GM21619 (cell line): Measurements from ENCODE around the gene ECT2L.

Experiments
- ATAC-seq: cut with Tn5 transposase; IDR thresholded peaks from one replicate; pipeline ENCODE4 v1.9.1; 2021; ENCODE audit not compliant: unreplicated experiment

ECT2L gene, protein sequence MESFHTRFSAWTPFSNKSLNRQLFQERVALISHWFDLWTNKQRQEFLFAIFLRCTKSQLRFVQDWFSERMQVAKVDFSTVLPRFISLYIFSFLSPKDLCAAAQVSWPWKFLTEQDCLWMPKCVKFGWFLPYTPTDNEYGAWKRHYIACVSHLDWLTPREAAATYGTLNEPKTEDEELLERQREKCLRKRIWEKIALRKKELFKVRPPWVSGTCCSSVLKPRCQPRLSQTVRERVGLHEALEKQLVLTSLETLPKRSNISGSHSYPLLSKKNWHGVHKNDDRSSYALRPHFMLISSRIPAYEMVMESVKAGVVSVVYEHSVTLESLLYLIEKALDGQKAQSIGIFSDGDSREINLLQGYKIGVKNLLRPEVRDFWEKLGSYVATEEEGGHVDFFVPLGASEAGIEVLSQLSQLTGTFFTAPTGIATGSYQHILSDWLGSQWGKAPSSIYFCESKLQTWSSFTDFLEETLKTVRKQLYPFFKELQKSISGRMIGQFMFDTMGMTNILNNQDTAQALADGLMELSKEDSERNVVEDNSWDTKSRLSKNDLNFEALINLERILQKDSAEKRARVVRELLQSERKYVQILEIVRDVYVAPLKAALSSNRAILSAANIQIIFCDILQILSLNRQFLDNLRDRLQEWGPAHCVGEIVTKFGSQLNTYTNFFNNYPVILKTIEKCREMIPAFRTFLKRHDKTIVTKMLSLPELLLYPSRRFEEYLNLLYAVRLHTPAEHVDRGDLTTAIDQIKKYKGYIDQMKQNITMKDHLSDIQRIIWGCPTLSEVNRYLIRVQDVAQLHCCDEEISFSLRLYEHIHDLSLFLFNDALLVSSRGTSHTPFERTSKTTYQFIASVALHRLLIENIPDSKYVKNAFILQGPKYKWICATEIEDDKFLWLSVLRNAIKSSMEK

DNA sequence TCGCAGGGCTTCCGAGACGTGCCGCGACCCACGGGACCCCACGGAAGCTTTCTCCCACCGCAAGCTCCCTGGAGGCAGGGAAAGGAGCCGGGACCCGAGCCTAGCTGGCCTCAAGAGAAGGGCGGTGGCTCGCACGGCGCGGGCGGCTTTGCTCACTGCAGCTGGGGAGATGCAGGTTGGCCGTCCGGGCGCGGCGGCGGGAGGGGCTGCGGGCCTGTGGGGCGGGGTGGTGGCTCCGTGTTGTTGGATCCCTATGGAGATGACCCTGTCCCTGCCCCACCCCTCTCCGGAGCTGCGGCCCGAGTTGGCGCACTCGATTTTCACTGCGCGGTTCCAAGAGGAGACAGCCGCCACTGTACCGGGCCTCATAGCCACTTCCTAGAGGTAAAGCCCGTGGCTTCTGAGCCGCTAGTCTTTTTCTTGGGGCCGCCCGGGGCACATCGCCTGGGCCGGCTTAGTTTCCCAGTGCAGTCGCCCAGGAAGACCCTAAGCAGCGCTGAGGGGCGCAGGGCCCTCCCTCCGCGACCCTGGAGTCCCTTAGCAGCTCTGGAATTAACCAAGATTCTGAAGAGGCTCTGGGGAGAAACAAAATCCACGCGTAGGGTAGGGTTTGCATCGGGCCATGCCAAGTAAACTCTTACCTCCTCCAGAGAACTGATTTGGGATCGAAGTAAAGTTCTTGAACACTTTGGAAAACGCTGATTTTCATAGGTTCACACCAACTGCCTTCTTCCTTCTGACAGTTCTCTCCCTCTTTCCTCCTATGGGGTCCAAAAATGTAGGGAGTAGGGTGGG, at the start of gene ECT2L:
Gene ECT2L (plus strand): TSS at position 279 of the 795 bp plus-strand sequence. CDS start 17,188 bp downstream, outside the sequence.
- no peak for ATAC-seq

DNA sequence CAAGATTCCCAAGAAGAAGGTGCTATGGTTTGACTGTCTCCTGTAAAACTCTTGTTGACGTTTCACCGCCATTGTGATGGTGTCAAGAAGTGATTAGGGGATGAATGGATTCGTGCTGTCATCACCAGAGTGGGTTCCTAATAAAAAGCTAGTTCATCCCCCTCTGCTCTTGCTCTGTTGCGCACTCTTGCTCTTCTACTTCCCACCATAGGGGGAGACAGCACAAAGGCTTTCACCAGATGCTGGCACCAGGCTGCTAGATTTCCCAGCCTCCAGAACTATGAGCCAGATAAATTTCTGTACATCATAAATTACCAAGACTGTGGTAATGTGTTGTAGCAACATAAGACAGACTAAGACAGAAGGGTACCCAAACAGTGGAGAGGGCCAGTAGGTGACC, 43.9 kb upstream of the ECT2L start:
- no peak for ATAC-seq

DNA sequence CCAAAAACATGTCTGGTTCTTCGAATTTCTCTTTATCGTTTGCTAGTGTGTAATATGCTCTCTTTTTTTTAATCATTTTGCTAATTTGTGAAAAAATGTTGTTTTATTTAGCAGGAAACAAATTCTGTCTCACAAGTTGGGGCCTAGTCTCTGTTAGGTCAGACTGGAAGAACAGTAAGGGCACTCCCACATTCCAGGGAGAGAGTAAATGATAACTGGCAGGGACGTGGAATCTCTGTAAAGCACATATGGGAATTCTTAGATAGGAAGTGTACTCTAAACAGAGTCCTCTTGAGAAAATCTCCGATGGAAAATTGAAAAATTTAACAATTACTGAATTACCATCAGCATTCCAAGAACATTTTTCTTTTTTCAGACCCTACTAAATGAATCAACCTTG, 38.8 kb upstream of the ECT2L start:
- no peak for ATAC-seq

DNA sequence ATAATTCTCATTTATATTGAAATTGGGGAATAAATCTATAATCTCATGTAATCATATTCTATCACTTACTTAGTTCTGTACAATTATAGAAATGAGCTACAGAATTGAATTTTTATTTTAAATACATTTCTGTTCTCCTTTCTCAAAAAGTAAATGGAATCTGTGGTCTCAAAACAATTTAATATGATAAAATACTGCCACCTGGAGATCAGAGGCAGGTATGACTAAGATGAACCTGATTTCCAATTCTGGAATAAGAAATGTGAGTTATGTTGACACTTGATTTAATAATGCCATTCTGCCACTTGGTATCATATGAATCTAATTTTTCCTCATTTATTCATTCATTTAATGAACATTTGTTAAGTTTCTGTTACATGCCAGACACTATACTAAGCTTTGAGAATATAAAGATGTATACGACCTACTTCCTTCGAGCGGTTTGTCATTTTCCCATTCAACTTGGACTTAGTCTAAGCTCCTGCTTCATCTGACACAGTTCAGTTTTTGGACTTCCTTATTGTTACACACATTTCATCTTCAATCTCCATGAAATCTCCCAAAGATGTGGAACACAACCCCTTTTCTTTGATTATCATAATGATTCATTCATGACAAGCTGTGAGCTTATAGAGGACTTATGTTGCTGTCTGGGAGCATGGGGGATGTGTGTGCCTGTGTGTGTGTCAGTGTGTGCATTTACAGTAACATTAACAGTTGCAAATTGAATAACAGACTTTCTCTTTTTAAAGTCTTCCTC, 29.8 kb upstream of the ECT2L start:
- no peak for ATAC-seq

DNA sequence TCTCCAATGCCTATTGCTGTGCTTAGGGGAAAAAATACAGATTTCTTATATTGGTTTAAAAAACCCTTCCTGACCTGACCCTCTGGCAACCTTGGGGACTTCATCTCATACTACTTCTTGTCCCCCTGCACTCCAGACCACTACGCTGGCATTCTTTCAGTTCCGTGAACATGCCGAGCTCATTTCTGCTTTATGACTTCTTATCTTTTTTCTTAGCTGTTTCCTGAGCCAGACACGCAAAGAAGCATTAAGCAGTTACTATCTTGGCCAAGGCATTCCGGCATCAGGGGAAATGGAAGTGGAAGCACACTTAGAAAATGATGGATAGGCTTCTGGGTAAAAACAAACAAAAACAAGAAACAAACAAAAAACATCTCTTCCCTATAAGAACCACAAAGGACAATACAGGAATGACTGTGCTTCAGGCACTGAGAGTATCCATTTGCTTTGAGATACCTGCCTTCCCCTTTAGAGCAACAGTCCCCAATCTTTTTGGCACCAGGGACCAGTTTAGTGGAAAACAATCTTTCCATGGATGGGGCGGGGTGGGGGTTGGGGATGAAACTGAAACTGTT, 26.7 kb upstream of the ECT2L start:
- ATAC-seq = no peak

DNA sequence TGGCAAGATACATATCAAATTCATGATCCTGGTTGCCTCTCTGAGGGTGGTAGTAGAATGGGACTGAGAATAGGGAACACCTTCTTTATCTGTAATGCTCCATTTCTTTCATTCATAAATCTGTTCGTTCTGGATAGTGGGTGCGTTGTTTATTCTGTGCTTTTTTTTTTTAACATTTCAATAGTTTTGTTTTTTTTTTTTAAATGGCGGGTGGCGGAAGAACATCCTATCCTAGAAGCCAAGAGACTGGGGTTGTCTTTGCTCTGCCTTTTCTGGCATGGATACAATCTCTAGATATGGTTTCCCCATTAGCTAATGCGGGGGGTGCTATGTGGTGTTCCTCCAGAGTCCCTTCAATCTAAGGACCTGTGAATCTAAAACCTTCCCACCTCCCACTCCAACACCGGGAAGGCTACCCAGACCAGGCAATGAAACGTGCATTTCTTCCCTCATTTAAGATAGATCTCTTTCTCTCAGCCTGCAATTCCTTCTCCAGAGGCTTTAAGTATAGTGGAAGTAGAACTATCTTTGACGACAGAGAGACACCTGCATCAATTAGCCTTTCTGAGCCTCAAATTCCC, 23.2 kb upstream of the ECT2L start:
- no peak for ATAC-seq

DNA sequence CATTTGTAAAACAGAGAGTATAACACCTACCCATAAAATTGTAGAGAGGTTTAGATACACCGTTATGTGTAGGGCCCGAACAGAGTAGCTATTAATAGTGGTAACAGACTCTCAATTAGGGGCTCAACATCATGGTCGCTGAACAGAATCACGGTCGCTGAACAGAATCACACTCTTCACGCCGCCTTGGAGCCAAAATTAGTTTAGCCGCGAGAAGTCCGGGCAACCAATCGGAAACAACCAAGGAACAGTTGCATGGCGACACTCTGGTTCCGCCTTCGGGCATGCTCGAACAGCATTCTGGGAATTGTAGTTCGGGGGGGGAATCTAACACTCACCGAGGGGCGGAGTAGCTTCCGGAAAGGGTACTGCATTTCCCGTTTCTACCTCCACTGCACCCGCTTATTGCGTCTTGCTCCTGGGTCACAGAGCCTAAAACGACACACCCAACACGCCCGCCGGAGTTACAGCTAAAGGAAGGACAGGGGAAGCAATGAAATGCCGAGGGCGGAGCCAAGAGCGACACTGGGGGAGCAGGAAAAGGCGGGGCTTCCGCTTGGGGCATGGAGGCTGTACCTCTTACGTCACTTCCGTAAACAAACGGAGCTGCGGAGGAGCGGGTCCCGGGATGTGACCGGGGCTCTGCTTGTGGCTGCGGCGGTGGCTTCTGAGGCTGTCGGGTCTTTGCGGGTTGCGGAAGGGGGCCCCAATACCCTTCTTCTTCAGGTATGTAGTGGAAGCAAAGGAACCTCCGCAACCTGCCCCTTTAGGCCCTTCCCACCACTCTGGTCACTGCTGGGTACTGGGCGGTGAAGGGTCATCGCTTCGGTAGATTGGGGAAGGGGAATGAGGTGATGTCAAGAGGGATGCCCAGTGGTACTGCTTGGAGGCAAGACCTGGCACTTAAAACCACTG, 22.5 kb upstream of the ECT2L start, which contains the start of gene CCDC28A:
Gene CCDC28A (plus strand): TSS at position 593 of the 915 bp plus-strand sequence. CDS start 2,352 bp downstream, outside the sequence.
- peak; percentile 91 for ATAC-seq

DNA sequence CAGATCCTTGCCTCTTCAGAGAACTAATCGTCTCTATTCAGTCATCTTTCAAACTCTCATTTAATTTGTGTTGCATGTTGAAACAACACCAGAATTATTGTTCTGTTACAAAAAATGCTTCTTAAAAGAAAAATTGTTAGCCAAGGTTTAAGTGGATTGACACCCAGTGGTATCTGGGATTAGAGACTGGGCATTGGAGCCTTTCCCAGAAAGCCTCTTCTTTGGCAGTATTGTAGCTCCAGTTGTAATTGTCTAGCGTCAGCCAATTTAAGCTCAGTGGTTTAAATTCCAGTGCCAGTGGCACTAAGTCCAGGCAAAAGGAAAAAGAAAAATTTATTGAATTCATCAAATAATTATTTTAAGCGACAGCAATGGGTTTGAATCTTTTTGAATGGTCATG, 21.5 kb upstream of the ECT2L start:
- no peak for ATAC-seq

DNA sequence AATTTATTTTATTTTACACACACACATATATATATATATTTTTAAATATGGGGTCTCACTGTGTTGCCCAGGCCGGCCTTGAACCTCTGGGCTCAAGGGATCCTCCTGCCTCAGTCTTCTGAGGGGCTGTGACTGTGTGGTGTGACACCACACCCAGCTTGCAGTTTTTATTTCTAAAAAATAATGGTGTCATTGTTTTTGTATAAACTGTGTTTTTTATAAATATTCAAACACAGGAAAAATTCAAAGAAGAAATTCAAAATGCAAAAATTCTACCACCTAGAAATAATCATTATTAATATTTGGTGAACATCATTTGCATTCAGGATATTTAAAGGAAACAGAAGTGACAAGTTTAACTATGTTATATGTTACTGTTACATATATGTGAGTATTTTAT, 19.2 kb upstream of the ECT2L start:
- ATAC-seq = no peak

DNA sequence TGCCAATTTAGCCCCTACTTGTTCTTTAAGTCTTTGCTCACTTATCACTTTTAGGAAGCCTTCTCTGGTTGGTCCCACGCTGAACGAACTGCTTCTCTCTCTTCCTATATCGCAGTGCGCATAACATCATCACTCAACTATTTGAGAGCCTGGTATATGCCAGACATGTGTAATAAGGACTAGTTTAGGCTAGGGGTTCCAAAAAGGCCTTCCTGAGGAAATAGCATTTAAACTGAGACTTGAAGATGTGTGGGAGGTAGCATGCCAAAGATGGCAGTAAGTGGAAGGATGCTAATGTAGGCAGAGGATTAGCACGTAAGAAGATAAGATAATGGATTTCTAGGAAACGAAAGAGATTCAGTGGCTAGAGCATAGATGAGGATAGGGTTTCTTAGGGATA, 17.6 kb upstream of the ECT2L start:
- ATAC-seq = no peak

DNA sequence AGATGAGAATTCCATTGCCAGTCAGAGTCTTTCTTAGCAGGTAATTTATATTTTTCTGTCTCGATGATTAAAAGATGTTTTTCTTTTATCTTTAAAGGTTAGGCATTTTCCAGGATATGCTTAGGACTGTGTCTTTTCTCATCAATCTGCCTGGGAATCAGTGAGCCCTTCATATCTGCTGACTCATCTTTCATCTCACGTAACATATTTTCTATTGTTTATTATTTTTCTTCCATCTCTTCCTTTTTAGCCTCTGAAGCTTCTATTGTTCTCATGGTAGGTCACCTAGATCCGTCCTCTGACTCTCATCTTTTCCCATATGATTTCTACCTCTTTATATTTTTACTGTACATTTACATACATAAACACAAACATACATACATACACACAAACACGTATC, 13.6 kb upstream of the ECT2L start:
- no peak for ATAC-seq

DNA sequence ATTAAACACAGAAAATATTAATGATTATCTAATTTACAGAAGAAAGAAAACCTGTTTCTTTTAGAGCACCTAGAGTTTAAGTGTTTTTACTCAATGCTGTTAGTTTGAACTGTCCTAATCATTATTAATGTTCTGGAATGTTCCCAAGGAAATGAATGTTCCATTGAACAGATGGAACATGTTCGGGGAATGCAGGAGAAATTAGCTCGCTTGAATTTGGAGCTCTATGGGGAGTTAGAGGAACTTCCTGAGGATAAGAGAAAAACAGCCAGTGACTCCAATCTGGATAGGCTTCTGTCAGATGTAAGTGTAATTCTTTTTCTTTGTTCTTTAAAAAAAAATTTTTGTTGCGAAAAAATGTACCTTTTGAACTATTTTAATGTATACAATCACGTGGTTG, 10.8 kb upstream of the ECT2L start:
- no peak for ATAC-seq

DNA sequence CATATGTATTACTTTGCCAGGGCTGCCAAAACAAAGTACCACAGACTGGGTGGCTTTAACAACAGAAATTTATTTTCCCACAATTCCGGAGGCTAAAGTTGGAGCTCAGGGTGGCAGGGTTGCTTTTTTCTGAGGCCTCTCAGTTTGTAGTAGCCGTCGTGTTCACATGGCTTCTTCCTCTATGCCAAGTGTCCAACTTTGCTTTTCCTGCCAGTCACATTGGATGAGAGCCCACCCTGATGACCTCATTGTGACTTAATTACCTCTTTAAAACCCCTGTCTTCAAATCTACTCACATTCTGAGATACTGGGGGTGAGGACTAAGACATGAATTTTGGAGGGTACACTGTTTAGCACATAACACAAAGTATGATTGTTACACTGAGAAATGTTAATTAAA, 9.9 kb upstream of the ECT2L start:
- ATAC-seq = no peak

DNA sequence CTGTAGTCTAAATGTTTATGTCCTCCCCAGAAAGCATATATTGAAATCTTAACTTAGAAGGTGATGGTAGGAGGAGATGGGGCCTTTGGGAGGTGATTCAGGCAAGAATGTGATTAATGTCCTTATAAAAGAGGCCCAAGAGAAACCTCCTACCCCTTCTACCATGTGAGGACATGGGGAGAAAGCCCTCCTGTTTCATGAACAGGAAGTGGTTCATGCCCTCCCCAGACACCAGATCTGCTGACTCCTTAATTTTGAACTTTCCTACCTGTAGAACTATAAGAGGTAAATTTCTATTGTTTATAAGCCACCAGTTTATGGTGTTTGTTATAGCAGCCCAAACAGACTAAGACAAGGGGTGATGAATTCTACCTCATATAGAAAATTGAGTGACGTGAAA, 8.7 kb upstream of the ECT2L start:
- no peak for ATAC-seq

DNA sequence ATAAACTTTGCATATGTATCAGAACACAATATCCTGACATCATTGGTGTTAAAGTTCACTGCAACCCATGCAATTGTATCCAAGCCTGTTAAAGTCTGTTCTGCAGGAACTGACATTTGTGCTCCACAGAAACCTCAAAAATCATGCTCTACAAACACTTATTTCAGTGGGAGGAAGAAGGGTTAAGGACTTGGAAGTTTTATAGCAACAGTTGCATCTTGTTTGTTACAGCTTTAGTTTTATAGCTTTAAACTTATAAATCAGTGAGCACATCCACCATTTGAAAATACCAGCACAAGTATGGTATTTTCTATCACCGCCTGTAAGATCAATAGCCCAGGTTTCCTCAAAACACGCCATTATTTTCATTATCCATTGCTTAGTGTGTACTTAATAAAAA, 884 bp downstream of the ECT2L start:
- no peak for ATAC-seq

DNA sequence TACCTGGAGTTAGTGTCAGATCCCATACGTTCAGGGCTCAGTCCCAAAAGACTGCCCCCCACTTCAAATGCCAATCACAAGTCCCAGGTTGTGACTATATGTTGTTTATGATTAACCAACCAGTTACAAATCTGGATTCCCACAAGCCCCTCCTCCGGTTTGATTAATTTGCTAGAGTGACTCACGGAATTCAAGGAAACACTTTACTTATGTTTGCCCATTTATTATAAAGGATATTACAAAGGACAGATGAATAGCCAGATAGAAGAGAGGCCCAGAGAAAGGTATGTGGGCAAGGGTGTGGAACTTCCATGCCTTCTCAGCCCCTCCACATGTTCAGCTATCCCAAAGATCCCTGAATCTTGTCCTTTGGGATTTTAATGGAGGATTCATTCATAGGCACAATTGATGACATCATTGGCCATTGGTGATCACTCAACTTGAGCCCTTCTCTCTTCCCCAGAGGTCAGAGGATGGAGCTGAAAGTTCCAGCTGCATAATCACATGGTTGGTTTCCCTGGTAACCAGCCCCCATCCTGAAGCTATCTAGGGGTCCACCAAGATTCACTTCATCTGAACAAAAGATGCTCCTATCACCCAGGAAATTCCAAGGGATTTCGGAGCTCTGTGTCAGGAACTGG, 2.0 kb downstream of the ECT2L start:
- ATAC-seq = no peak

DNA sequence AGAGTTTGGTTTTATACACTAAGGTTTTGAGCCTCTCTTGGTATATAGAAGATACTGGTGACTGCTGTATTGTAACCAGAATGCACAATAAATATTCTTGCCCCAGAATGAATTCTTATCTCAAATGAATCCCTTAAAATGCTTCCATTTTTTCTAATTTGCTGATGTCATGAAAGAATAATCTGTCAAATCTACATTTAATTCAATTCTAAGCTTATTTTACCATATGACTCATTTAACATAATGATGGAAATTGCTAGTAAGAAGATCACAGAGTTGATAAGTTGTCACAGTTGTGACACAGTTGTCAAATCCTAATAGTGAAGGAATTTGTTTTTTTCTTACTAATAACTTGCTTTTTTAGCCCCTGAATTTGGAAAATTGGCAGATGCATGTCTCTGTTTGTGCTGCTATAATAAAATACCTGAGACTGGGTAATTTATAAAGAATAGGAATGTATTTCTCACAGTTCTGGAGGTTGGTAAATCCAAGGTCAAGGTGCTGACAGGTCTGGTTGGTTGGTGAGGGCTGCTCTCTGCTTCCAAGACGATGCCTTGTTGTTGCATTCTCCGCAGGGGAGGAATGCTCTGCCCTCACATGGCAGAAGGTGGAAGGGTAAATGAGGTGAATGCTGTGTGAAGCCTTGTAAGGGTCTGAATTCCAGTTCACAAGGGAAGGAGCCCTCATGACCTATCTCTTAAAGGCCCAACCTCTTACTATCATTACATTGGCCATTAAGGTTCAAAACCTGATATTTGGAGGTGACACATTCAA, 4.7 kb downstream of the ECT2L start:
- ATAC-seq = no peak
